K562 (cell line): ENCODE results near the gene MED16. TPM values are rescaled to one million over a fixed set of nuclear protein-coding genes. Genes with fewer than 3 reads are reported as not detected.

Source experiments
- ARID4B ChIP-seq: sonication (generic); formaldehyde crosslinking; IDR thresholded peaks from 2 replicates; pipeline ENCODE4 v1.8.0; 2022; ENCODE audit warnings: mild to moderate bottlenecking, missing genetic modification reagents
- KLF13 ChIP-seq: fragments of 450-650 bp; IDR thresholded peaks from 2 replicates; pipeline ENCODE4 v1.6.1; 2016; ENCODE audit warnings: missing genetic modification characterization, low read depth, mild to moderate bottlenecking, missing compliant biosample characterization, moderate library complexity, borderline replicate concordance
- KLF6 ChIP-seq: fragments of 250-450 bp; sonication (Bioruptor Pico); IDR thresholded peaks from 2 replicates; pipeline ENCODE4 v1.4.0; 2020; ENCODE audit warnings: mild to moderate bottlenecking, moderate library complexity, borderline replicate concordance
- ZBTB33 ChIP-seq: sonication (generic); formaldehyde crosslinking; IDR thresholded peaks from 2 replicates; pipeline ENCODE4 v1.8.1; 2023; ENCODE audit warnings: mild to moderate bottlenecking, missing genetic modification reagents
- ZBTB40 ChIP-seq, 2 experiments: fragments of 450-650 bp in 1 of 2; sonication (generic) in 1 of 2; formaldehyde crosslinking in 1 of 2; IDR thresholded peaks; 2 replicates each; pipeline versions ENCODE4 v1.7.1 to v1.9.0; 2016 to 2022; ENCODE audit warnings: inconsistent platforms in 1 of 2, mild to moderate bottlenecking in 1 of 2, missing genetic modification reagents in 1 of 2
- polyA plus RNA-seq, 8 experiments: library from polyadenylated mRNA; depleted of rRNA in 4 of 8; stranded (reverse) in 5 of 8; unstranded in 3 of 8; fragments of >200 nt; fragmentation: Nextera tagmentation in 2 of 8; fragmentation: Illumina TruSeq in 1 of 8; extraction: Ambion mirVana in 2 of 8; extraction: Trizol in 1 of 8; gene quantifications; 2 replicates each; pipeline versions ENCODE4 v1.2.1 to v1.2.3, GENCODE V29; 2011 to 2014; ENCODE audit warnings: inconsistent platforms in 1 of 8, missing spikeins in 1 of 8
- total RNA-seq, 7 experiments: library from RNA; depleted of rRNA in 6 of 7; stranded (reverse); fragments of >200 nt in 6 of 7; fragmentation: Illumina TruSeq in 2 of 7; extraction: Trizol in 2 of 7; gene quantifications; 2 replicates each; pipeline versions ENCODE4 v1.2.1 to v1.2.3, GENCODE V29; 2011 to 2021; ENCODE audit warnings: low replicate concordance in 1 of 7

Gene MED16
- total and polyA plus RNA-seq, 9 of the 15 experiments (the other 6 are each of a cell fraction or from before 2014, with no cell fraction given): 0.89 to 59.9 (median 8.6) TPM

- TF ChIP-seq ZBTB40 (IDR thresholded peaks at IDR 0.05): no peak
- TF ChIP-seq ZBTB40 (CRISPR knock-in tag; IDR thresholded peaks at IDR 0.05): 0 out of 2 replicates have a peak, but pooled peaks have one; percentile 13
- TF ChIP-seq ARID4B (CRISPR knock-in tag): peak; percentile 85
- TF ChIP-seq ZBTB33: 0 out of 2 replicates have a peak, but pooled peaks have one; percentile 22
- TF ChIP-seq KLF6 (CRISPR knock-in tag): no peak
- no peak for TF ChIP-seq KLF13 (tag)
Measured at GRCh38 chr19:925087-925525, 32.1 kb upstream of the MED16 start (continued).
